KOPT-K1 (cell line): ENCODE data around the gene ZNF865.
A peak's percentile ranks its signal among the peaks of the same experiment; 100 is the strongest.
"Not testable (repeated sequence)": the region's sequence is repeated elsewhere in the genome, so short reads cannot be mapped to it uniquely, and the experiment has no call there.

ENCODE experiments used
- H3K27ac ChIP-seq: fragments of 200-600 bp; sonication (generic); 2 replicates; pipeline ENCODE4 v1.5.1; 2016; ENCODE audit warnings: antibody characterized with exemption, mild to moderate bottlenecking, low read depth, low read length; ENCODE audit not compliant: poor library complexity, severe bottlenecking
- H3K36me3 ChIP-seq: fragments of 200-600 bp; sonication (generic); 2 replicates; pipeline ENCODE4 v1.5.1; 2017; ENCODE audit warnings: antibody characterized with exemption, mild to moderate bottlenecking, low read length, moderate library complexity; ENCODE audit not compliant: insufficient read depth
- H3K9me3 ChIP-seq: fragments of 200-600 bp; sonication (generic); 2 replicates; pipeline ENCODE4 v1.5.1; 2017; ENCODE audit warnings: antibody characterized with exemption, low read length, mild to moderate bottlenecking; ENCODE audit not compliant: insufficient read depth, poor library complexity, severe bottlenecking

ZNF865 gene

DNA sequence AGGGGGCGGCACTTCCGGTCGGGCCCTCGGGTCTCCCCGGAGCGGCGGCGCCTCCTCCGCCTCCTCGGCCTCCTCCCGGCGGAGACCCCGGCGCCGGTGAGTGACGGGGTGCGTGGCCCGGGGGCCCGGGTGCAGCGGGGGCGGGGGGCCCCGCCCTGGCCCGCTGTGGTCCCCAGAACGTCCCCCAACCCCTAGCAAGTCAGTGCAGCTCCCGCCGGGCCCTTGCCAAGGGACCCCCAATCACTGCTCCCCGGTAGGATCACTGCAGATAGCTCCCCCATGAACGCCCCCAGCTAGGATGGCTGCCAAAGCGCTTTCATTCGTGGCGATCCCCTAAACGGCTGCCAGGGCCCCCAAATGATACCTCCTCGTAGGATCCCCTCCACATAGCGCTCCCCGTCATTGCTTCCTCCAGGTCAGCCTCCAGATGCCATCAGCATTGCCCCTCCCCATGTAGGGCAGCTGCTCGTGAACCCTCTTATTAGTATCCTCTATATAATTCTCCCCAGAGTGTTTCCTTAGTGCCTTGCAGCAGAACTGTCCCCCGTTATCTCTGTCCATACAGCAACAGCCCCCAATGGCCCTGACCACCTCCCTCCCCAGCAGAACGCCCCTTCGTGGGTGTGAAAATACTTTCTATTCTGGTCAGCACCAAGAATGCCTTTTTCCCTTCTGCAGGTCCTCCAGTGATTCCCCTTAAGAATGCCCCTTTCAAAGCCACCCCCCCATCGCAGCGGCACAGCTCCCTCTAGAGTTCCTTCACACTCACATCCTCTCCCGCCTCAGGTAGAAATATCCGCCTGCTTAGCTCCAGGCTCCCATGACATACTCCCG is at the start of gene ZNF865:
ZNF865 (plus strand) TSS at position 11 of the 834 bp plus-strand sequence. CDS start 7,972 bp downstream, outside the sequence.
- Histone ChIP-seq H3K27ac (peak within 1 kb of the TSS; percentile 82), H3K36me3 (peaks cover 19% of the 10 kb centered on the region; the same call in 1 of the 2 replicates), H3K9me3 (no peaks in the 10 kb centered on the region)

DNA sequence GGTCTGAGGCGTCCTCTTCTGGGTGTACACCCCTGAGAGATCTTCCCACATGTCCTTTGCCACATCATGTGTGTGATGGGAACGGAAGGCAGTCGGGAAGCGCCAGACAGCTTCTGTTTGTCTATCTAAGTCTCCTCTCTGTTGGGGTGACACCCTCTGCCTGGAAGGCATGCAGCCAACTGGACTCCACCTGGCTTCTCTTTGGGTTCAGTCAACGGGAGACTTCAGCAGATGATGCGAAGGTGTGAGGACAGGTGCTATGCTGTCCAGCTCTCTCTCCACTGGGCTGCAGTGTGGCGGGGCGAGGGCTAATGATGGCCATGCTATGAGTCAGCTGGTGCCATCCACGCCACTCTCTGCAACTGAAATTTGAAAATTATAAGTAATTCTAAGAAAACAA is 45.8 kb upstream of the ZNF865 start:
- Histone ChIP-seq H3K36me3 (no peaks in the 10 kb centered on the region), H3K9me3 (peaks cover 11% of the 10 kb centered on the region), H3K27ac (no peak overlapping the region)

DNA sequence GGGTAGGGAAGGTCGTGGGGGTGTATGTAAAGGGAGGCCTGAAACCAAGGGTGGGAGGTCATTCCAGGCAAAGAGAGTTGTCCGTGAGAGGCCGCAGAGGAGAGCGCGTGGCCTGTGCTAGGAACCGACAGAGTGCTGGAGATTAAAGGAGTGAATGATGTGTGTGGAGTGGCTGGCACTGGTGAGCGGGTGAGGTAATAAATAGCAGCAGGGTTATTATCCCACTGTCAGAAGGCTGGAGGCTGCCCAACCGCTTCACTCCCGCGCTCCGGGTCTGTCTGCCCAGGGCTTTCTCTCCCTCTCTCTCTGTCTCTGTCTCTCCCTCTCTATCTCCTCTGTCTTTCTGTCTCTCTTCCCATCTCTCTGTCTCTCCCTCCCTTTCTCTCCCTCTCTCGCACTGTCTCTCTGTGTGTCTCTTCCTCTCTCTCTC is 42.2 kb upstream of the ZNF865 start:
- H3K36me3 ChIP-seq = no peaks in the 10 kb centered on the region
- no peak overlapping the region for H3K27ac ChIP-seq
- H3K9me3 ChIP-seq = peaks cover 11% of the 10 kb centered on the region

DNA sequence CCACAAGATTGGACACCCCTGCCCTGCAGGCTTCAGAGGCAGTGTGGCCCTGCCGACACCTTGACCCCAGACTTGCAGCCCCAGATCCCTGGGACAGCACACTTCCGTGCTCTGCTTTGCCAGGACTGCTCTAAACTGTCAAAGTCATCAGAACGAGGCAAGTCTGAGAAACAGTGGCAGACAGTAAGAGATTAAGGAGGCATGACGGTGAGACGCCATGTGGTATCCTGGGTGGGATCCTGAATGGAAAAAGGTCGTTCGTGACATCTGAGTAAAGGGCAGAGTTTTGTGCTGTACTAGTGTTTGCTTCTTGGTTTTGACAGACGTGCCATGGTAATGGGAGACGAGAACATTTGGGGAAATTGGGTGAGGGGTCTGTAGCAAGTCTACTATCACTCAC is 38.6 kb upstream of the ZNF865 start:
- Histone ChIP-seq H3K9me3 (peaks cover 4% of the 10 kb centered on the region), H3K36me3 (no peaks in the 10 kb centered on the region), H3K27ac (no peak overlapping the region)

DNA sequence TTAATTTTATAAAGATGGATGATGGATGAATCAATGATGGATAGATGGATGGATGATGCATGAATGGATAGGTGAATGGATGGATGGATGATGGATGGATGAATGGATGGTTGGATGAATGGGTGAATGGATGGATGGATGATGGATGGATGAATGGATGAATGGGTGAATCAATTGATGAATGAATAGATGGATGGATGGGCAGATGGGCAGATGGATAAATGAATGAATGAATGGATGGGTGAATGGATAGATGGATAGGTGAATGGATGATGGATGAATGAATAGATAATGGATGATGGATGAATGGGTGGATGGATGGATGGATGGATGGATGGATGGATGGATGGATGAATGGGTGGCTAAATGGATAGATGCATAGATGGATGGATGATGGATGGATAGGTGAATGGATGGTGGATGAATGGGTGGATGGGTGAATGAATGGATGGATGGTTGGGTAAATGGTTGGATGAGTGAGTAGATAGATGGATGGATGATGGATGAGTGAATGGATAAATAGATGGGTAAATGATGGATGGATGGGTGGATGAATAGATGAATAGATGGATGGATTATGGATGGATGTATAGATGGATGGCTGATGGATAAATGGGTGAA is 37.6 kb upstream of the ZNF865 start:
- H3K36me3 ChIP-seq = no peaks in the 10 kb centered on the region
- no peak overlapping the region for H3K27ac ChIP-seq
- peaks cover 4% of the 10 kb centered on the region for H3K9me3 ChIP-seq

DNA sequence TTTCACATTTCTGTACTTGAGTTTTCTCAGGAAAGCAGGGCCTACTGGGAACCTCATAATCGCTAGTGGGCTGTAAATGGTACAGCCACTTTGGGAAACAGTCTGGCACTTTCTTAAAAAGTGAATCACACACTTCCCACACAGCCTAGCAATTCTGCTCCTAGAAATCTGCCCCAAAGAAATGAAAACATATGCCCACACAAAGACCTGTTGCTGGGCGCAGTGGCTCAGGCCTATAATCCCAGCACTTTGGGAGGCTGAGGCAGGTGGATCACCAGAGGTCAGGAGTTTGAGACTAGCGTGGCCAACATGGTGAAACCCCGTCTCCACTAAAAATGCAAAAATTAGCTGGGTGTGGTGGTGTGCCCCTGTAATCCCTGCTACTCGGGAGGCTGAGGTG is 36.0 kb upstream of the ZNF865 start:
- H3K36me3 ChIP-seq, H3K9me3 ChIP-seq, H3K27ac ChIP-seq: not testable (repeated sequence)

DNA sequence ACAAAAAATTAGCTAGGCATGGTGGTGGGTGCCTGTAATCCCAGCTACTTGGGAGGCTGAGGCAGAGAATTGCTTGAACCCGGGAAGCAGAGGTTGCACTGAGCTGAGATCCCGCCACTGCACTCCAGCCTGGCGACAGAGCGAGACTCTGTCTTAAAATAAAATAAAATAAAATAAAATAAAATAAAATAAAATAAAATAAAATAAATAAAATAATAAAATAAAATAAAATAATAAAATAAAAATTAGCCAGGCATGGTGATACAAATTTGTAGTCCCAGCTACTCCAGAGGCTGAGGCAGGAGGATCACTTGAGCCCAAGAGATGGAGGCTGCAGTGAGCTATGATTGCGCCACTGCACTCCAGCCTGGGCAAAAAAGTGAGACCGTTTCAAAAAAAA is 31.5 kb upstream of the ZNF865 start:
- peaks cover 12% of the 10 kb centered on the region; the same call in 1 of the 2 replicates for H3K36me3 ChIP-seq
- H3K9me3 ChIP-seq, H3K27ac ChIP-seq: not testable (repeated sequence)

DNA sequence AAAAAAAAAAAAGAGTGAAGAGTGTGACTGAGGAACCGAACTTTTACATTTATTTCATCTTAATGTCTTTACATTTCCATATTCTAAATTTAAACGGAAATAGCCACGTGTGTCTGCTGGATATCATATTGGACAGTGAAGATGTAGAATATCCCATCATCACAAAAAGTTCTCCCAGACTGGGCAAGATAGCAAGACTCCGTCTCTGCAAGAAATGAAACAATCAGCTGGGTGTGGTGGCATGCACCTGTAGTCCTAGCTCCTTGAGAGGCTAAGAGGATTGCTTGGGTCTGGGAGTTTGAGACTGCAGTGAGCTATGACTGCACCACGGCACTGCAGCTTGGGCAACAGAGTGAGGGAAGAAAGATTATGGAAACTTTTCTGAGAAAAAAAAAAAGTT is 28.7 kb upstream of the ZNF865 start:
- no peak overlapping the region for H3K27ac ChIP-seq
- peaks cover 12% of the 10 kb centered on the region; the same call in 1 of the 2 replicates for H3K36me3 ChIP-seq

DNA sequence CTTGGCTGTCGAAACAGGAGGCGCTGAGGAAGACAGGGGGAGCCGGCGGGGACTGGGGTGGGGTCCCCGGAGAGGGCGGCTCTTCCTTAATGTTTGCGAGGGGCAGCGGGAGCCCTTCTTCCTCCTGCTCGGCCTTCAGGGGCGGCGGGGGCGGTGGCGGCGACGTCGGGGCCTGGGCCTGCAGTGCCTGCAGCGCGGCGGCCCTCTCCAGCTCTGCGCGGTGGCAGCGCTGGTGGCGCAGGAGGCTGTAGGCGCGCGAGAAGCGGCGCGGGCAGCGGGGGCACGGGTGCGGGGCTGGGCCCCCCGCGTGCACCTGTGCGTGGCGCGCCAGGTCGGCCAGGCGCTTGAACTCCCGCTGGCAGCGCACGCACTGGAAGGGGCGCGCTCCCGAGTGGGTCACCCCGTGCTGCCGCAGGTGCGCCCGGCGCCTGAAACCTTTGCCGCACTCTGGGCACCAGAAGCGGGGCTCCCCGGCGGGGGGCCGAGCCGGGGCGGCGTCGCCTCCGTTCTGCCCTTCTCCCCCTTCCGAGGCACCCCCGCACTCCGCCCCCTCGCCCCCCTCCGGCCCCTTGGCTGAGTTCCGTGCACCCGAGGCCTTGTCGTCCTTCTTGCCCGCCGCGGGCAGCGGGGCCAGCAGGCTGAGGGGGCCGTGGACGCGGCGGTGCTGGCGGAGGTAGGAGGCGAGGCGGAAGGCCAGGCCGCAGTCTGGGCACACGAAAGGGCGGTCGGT is 27.3 kb upstream of the ZNF865 start:
- Histone ChIP-seq H3K9me3 (no peaks in the 10 kb centered on the region), H3K36me3 (peaks cover 12% of the 10 kb centered on the region; the same call in 1 of the 2 replicates), H3K27ac (no peak overlapping the region)

More for the DNA sequence above, 28.7 kb upstream of the ZNF865 start:
- H3K9me3 ChIP-seq = no peaks in the 10 kb centered on the region

DNA sequence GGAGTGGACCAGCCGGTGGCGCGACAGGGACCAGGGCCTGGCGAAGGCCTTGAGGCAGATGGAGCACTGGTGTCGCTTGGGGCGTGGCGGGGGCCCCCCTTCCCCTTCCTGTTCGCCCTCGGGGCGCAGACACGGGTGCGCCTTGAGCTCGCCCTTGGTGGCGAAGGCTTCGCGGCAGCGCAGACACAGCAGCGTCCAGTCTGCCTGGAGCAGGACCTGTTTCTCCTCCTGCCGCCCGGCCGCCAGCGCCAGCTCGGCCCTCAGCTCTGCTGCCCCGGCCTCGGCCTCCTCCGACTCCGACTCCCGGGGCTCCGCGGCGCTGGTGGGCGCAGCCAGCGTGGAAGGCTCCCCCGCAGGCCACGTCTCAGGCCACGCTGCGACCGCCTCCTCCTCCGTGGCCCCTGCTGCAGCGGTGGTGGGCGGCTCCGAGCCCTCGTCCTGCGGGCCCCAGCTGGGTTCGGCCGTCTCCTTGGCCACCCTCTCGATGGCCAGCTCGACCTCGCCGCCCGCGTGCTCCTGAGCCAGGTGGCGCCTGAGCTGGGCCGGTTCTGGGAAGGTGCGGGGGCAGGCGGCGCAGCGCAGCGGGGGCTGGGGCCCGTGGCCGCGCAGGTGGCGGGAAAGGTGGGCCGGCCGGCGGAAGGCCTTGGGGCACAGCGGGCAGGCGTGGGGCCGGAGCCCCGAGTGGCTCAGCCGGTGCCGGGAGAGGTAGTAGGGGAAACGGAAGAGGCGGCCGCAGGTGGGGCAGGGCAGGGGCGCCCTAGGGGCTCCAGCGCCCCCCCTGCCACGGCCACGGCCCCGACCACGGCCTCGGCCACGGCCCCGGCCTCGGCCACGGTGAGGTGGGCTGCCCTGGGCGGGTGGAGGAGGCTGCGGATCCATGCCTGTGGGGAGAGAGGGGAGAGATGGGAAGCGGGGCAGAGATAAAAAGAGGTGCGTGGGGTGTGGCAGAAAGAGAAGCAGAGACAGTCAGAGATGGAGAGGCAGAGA is 26.4 kb upstream of the ZNF865 start:
- Histone ChIP-seq H3K27ac (peak overlapping the region; percentile 72), H3K36me3 (peaks cover 12% of the 10 kb centered on the region; the same call in 1 of the 2 replicates), H3K9me3 (no peaks in the 10 kb centered on the region)

DNA sequence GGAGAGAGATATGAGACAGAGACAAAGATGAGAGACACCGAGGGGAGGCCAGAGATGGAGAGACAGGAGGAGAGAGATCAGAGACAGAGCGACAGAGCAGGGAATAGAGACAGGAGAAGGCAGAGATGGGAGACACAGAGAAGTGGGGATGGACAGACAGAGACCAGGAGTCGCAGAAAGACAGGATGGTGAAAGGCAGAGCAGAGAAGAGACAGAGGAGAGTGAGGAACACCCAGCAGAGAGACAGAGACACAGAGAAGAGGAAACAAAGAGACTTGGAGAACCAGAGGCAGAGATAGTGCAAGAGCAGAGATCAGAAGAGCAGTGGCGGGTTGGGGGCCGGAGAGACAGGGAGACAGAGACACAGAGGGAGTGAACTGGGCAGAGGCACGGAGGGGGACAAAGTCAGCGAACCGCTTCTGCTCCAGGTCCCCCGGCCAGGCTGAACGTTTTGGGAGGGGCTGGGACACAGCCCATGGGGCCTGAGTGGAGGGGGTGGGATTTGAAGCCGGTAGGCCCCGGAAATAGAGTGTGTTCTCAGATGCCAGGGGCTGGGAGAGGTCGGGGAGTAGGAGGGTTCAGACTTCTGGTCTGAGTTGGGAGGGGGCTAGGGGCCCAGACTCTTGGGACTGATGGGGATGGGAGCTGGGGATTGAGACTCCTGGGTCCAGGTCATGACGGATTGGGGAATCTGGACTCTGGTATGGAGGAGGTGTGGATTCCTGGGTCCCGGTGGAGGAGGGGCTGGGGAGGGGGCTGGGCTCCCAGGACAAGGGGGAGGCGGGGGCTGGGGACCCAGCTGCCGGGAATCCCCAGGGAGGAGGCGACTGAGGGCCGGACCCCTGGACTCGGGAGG is 25.5 kb upstream of the ZNF865 start:
- no peaks in the 10 kb centered on the region for H3K9me3 ChIP-seq
- H3K36me3 ChIP-seq = peaks cover 12% of the 10 kb centered on the region; the same call in 1 of the 2 replicates
- H3K27ac ChIP-seq = peak overlapping the region; percentile 72

DNA sequence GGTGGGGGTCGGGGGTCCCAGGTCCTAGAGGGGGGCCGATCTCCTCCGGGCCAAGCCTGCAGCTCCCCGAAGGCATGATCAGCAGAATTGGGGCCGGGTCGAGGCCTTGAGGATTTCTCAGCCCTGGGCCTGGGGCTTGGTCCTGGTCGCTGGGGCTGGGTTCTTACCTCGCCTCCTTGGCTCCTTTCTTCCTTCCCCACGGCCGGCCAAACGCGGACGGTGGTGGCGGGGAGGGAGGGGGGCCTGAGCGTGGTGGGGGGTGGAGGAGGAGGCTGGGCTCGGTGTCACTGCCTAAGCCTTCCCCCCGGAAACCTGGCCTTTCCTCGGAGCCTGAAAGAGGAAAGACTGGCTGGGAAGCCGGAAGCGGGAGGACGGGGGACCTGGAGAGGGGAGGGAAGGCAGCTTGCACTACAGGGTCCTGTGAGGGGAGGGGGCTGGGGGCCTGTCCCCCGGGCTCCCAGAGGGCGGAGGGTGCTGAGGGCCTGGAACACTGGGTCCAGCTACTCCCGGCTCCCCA is 24.8 kb upstream of the ZNF865 start, which contains the start of gene ZNF579:
ZNF579 (minus strand) TSS at position 221 of the 517 bp plus-strand sequence. CDS start 1,209 bp downstream, outside the sequence.
- Histone ChIP-seq H3K36me3 (peaks cover 12% of the 10 kb centered on the region; the same call in 1 of the 2 replicates), H3K27ac (peak within 1 kb of the TSS; percentile 72), H3K9me3 (no peaks in the 10 kb centered on the region)

DNA sequence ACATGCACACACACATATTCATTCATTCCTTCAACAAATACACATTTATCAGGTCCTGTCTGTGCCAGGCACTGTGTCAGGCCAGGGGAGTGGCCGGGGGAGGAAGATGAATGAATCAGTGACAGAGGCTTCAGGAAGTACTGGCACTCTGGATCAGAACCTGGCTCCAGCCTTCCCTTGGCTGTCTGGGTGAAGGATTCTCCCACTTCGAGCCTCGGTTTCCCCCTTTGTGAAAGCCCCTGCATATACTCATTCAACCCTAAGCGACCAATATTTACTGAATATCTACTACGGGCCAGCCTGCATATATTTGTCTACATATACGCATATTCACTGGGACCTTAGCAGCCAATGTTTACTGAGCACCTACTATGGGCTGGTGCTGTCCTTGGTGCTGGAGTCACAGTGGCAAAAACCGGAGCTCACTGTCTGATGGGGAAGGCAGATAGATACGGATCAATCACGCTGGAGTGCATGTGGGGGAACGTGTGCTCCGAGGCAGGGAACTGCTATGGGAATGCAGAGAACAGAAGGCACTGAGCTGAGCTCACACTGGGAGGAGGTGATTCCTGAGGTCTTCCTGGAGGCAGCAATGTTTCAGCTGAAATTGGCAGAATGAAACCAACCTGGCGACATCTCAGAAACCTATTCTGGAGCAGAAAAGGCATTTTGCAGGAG is 24.2 kb upstream of the ZNF865 start:
- Histone ChIP-seq H3K9me3 (no peaks in the 10 kb centered on the region), H3K27ac (peak overlapping the region; percentile 72), H3K36me3 (peaks cover 12% of the 10 kb centered on the region; the same call in 1 of the 2 replicates)
